ENCODE data around the gene FBRS.

Gene FBRS

DNA sequence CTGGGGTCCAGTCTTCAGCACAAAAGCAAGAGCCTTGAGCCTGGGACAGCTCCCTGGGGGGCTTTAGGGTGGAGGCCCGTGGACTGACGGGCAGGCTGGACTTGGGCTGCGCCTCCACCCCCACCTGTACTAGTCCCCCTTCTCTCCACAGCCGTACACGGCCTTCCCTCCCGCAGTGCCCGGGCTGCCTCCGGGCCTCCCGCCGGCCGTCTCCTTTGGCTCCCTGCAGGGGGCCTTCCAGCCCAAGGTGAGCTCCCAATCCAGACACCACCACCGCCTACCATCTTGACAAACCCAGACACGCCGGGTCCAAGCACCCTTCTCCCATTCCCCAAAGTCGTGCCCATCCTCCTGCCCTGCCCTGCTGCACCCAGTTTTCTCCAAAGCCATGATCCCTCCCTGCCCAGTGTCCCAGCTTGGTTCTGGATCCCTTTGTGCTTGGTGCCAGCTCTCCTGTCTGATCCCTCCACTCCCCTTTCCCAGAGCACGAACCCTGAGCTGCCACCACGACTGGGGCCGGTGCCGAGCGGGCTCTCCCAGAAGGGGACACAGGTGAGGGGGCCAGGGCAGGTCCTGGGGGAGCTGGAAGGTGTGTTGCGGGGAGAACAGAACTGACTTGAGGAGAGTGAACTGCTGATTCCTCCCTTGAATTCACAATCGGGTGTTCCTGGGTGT is 7.1 kb downstream of the FBRS start:
- H3K27me3 Mint-ChIP-seq = no peaks in the 10 kb centered on the region
- ATAC-seq (replicated peaks) (no peak), DNase-seq (no peak)
- H3K27ac Mint-ChIP-seq = peak overlapping the region; percentile 67
- no peaks in the 10 kb centered on the region for H3K9me3 Mint-ChIP-seq
- H3K36me3 Mint-ChIP-seq = peaks cover 58 to 69% of the 10 kb centered on the region in 2 donors
- H3K4me1 Mint-ChIP-seq = peaks cover 30 to 59% of the 10 kb centered on the region in 2 donors
- peak overlapping the region in 1 of 2 donors; percentile 51 for H3K4me3 Mint-ChIP-seq

DNA sequence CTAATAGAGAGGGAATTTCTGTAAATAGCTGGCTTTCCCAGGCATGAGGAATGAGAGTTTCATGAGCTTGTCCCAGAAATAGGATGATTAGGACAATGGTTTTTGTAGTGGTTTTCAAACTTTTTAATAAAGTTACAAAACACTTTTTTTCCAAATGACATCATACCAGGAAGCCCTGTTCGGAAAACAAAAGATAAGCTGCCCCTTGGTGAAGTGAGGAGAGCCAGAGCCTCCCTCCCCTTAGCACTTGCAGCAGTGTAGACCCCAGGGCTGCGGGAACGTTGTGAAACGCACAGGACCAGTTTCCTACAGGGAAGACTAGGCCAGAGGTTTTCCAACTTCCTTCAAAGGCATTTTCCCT is 7.6 kb downstream of the FBRS start:
- Mint-ChIP-seq H3K27ac (peak overlapping the region; percentile 67), H3K4me3 (no peak overlapping the region)

GRCh38 chr16:30666681-30667080 is 8.4 kb downstream of the FBRS start:
- Mint-ChIP-seq H3K27ac (peak overlapping the region; percentile 28), H3K27me3 (no peaks in the 10 kb centered on the region), H3K4me1 (peaks cover 23 to 48% of the 10 kb centered on the region in 2 donors), H3K4me3 (no peak overlapping the region), H3K36me3 (peaks cover 46 to 63% of the 10 kb centered on the region in 2 donors), H3K9me3 (no peaks in the 10 kb centered on the region)
- ATAC-seq (replicated peaks) (no peak), DNase-seq (no peak)

More for the DNA sequence above, 7.6 kb downstream of the FBRS start:
- Mint-ChIP-seq H3K9me3 (no peaks in the 10 kb centered on the region), H3K4me1 (peaks cover 29 to 56% of the 10 kb centered on the region in 2 donors), H3K27me3 (no peaks in the 10 kb centered on the region), H3K36me3 (peaks cover 53 to 67% of the 10 kb centered on the region in 2 donors)
- no peak for ATAC-seq (replicated peaks)
- no peak for DNase-seq

DNA sequence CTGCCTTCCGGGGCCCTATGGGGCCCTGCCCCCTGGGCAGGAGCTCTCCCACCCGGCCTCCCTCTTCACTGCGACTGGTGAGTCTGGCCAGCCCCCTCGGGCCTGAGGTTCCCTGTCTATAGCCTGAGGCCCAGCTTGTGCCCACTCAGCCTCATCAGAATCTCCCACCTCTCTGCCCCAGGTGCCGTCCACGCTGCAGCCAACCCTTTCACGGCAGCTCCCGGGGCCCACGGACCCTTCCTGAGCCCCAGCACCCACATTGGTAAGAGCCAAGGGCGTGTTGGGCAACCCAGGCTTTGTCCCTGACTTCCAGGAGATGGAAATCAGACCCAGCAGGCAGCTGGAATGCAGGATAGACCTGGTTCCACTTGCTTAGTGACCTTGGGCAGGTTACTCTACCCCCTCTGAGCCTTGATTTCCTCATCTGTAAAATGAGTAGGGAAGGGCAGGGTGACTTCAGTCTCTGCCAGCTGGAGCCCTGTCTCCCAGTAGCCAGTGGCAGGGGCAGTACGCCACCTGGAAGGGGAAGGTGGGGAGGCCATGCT is 9.2 kb downstream of the FBRS start:
- Mint-ChIP-seq H3K27me3 (no peaks in the 10 kb centered on the region), H3K36me3 (peaks cover 46 to 61% of the 10 kb centered on the region in 2 donors), H3K27ac (peak overlapping the region; percentile 82), H3K4me1 (peaks cover 20 to 40% of the 10 kb centered on the region in 2 donors), H3K4me3 (no peak overlapping the region), H3K9me3 (no peaks in the 10 kb centered on the region)
- ATAC-seq (replicated peaks) (no peak), DNase-seq (no peak)

- ATAC-seq (replicated peaks) = no peak
- Mint-ChIP-seq H3K9me3 (no peaks in the 10 kb centered on the region), H3K27me3 (no peaks in the 10 kb centered on the region), H3K36me3 (peaks cover 40 to 56% of the 10 kb centered on the region in 2 donors), H3K4me3 (no peak overlapping the region), H3K27ac (peak overlapping the region; percentile 37), H3K4me1 (peaks cover 14 to 34% of the 10 kb centered on the region in 2 donors)
- DNase-seq = no peak
These were observed 10.2 kb downstream of the FBRS start for GRCh38 chr16:30668393-30668792.

- Mint-ChIP-seq H3K27me3 (no peaks in the 10 kb centered on the region), H3K9me3 (no peaks in the 10 kb centered on the region), H3K27ac (peak overlapping the region; percentile 80), H3K4me3 (no peak overlapping the region), H3K36me3 (peaks cover 35 to 50% of the 10 kb centered on the region in 2 donors), H3K4me1 (peaks cover 10 to 29% of the 10 kb centered on the region in 2 donors)
- ATAC-seq (replicated peaks) (no peak), DNase-seq (no peak)
These were observed 11.0 kb downstream of the FBRS start for GRCh38 chr16:30669026-30669902.

- no peaks in the 10 kb centered on the region for H3K27me3 Mint-ChIP-seq
- peaks cover 29 to 44% of the 10 kb centered on the region in 2 donors for H3K36me3 Mint-ChIP-seq
- H3K4me3 Mint-ChIP-seq = no peak overlapping the region
- no peak for ATAC-seq (replicated peaks)
- DNase-seq = no peak
- peaks cover 7 to 23% of the 10 kb centered on the region in 2 donors for H3K4me1 Mint-ChIP-seq
- peak overlapping the region; percentile 42 for H3K27ac Mint-ChIP-seq
- H3K9me3 Mint-ChIP-seq = no peaks in the 10 kb centered on the region
These were observed 11.9 kb downstream of the FBRS start for GRCh38 chr16:30669903-30670824.

DNA sequence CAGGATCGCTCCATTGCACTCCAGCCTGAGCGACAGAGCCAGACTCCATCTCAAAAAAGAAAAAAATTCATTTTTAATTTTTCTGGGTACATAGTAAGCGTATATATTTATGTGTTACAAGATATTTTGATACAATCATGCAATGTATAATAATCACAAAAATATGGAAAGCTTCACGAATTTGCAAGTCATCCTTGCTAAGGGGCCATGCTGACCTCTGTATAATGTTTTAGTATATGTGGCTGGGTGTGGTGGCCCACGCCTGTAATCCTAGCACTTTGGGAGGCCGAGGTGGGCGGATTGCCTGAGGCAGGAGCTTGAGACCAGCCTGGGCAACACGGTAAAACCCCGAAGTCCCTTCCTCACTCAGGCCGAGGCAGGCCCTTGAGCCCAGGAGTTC is 16.9 kb downstream of the FBRS start:
- H3K36me3 Mint-ChIP-seq = peaks cover 0 to 13% of the 10 kb centered on the region in 2 donors
- no peak overlapping the region for H3K27ac Mint-ChIP-seq
- no peak for DNase-seq
- no peak overlapping the region for H3K4me3 Mint-ChIP-seq
- no peaks in the 10 kb centered on the region for H3K27me3 Mint-ChIP-seq
- ATAC-seq (replicated peaks) = no peak
- H3K4me1 Mint-ChIP-seq = peaks cover 0 to 4% of the 10 kb centered on the region in 2 donors
- no peaks in the 10 kb centered on the region for H3K9me3 Mint-ChIP-seq

DNA sequence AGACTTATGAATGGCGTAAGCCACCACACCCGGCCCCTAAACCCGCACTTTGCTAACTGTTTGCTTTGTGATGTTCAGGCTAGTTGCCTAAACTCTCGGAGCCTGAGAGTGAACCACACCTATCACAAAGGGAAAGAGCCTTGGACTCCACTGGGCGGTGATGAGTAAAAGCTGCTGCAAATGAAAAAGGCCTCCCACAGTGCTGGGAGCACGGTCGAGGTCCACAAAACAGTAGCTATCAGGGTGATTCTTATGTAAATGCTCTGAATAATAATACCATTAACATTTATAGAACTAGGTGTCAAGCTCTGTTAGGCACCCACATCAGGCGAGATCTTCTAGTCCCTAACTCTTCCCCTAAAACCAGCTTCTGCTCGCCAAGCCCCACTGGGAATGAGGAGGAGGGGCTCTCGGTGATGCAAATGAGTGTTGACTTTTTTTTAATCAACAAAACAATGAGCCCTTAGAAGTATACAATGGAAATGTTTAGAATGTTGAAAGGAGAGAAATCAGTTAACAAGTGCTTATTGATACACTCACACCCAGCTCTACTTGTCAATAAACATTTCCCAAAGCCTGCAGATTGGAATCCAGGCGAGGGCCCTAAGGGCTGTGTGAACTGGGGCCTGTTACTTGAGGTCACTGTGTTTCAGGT is 19.8 kb downstream of the FBRS start:
- H3K27ac Mint-ChIP-seq = no peak overlapping the region
- ATAC-seq (replicated peaks) = no peak
- DNase-seq = no peak
- H3K4me1 Mint-ChIP-seq = peaks cover 0 to 3% of the 10 kb centered on the region in 2 donors
- H3K9me3 Mint-ChIP-seq = no peaks in the 10 kb centered on the region
- no peak overlapping the region for H3K4me3 Mint-ChIP-seq
- H3K27me3 Mint-ChIP-seq = no peaks in the 10 kb centered on the region
- no peaks in the 10 kb centered on the region for H3K36me3 Mint-ChIP-seq

GRCh38 chr16:30678586-30678970 is 20.3 kb downstream of the FBRS start:
- no peak overlapping the region for H3K27ac Mint-ChIP-seq
- no peaks in the 10 kb centered on the region for H3K36me3 Mint-ChIP-seq
- no peak overlapping the region for H3K4me3 Mint-ChIP-seq
- H3K4me1 Mint-ChIP-seq = peaks cover 0 to 3% of the 10 kb centered on the region in 2 donors
- ATAC-seq (replicated peaks) (no peak), DNase-seq (no peak)
- no peaks in the 10 kb centered on the region for H3K9me3 Mint-ChIP-seq
- H3K27me3 Mint-ChIP-seq = no peaks in the 10 kb centered on the region

DNA sequence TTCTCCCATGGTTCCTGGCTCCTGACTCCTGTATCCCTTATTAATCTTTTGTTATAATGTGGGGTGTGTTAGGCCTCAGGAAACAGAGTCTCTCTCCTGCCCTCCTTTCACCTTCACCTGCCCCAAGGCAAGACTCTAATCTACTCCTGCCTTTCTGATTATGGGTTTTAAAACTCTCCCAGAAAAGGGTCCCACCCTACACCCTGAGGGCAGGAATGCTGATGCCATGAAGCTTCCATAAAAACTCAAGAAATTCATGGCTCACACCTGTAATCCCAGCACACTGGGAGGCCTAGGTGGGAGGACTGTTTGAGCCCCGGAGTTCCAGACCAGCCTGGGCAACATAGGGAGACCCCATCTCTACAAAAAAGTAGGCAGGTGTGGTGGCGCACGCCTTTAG is 22.1 kb downstream of the FBRS start:
- Mint-ChIP-seq H3K9me3 (no peaks in the 10 kb centered on the region), H3K4me1 (peaks cover 0 to 5% of the 10 kb centered on the region in 2 donors), H3K4me3 (no peak overlapping the region), H3K36me3 (no peaks in the 10 kb centered on the region), H3K27me3 (no peaks in the 10 kb centered on the region), H3K27ac (no peak overlapping the region)
- ATAC-seq (replicated peaks) (no peak), DNase-seq (no peak)

DNA sequence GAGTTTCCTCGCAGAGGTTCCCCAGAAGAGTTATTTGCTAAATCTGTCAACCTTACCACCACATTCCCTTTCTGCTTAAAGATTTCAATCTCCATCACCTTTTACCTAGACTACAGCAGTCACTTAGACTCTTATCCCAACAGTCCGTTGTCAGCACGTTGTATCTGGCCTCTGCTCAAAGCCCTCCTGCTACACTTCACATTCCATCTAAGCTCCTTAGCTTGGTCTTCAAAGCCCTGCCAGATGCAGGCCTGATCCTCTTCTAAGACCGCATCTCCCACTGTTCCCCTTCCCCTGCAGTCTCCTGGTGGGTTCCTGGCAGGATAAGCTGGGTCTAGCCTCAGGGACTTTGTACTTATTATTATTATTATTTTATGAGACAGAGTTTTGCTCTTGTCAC is 30.5 kb downstream of the FBRS start:
- H3K36me3 Mint-ChIP-seq = no peaks in the 10 kb centered on the region
- H3K9me3 Mint-ChIP-seq = no peaks in the 10 kb centered on the region
- no peaks in the 10 kb centered on the region for H3K27me3 Mint-ChIP-seq
- no peak for ATAC-seq (replicated peaks)
- H3K4me1 Mint-ChIP-seq = peaks cover 9 to 13% of the 10 kb centered on the region in 2 donors
- no peak for DNase-seq
- no peak overlapping the region for H3K27ac Mint-ChIP-seq
- H3K4me3 Mint-ChIP-seq = no peak overlapping the region

DNA sequence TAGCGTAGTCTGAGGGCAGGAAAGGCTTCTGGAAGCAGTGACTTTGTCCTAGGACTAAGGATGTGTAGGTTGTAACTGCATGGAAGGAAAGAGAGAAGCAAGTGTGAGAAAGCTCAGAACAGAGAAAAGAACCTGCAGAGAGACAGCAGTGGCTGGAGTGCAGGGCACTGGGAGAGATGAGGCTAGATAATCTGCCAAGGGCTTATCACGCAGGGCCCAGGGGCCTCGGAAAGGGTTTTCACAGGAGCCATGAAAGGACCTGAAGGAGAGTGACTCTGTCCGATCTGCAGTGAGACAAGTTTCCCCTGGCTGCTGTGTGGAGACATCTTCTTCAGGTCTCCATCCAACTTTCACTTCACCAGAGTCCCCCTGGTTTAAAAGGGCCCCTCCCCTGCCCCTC is 33.7 kb downstream of the FBRS start:
- no peaks in the 10 kb centered on the region for H3K9me3 Mint-ChIP-seq
- no peak overlapping the region for H3K4me3 Mint-ChIP-seq
- no peak overlapping the region for H3K27ac Mint-ChIP-seq
- peaks cover 11 to 17% of the 10 kb centered on the region in 2 donors for H3K4me1 Mint-ChIP-seq
- H3K36me3 Mint-ChIP-seq = no peaks in the 10 kb centered on the region
- ATAC-seq (replicated peaks) (no peak), DNase-seq (no peak)
- no peaks in the 10 kb centered on the region for H3K27me3 Mint-ChIP-seq

Data from stimulated activated naive B cell treated with anti-CD40 and anti-IgM and Interleukin-4, amounts not matched to agents 10 μg/mL and 1 μg/mL and 100 μg/mL, for 72 hours (primary cell).